ENCODE measurements around the gene PRR36. TPM values are rescaled to one million over a fixed set of nuclear protein-coding genes. Genes with fewer than 3 reads are reported as not detected.
A peak's percentile ranks its signal among the peaks of the same experiment; 100 is the strongest.

PRR36 gene
- polyA plus RNA-seq, 2 of the 4 experiments (the other 2 are of a cell fraction) = 0.04 to 0.35 TPM

GRCh38 chr19:7887408-7888144 is 13.4 kb upstream of the PRR36 start:
- 87% methylated on average over 11 of the region's 16 CpGs for WGBS (ENCODE audit: missing lambda C conversion rate)
- no peak; a peak in 1 of 6 replicates for ATAC-seq
- no peak for TF ChIP-seq NPAS2 (CRISPR knock-in tag; IDR thresholded peaks at IDR 0.05; ENCODE audit: borderline replicate concordance)

DNA sequence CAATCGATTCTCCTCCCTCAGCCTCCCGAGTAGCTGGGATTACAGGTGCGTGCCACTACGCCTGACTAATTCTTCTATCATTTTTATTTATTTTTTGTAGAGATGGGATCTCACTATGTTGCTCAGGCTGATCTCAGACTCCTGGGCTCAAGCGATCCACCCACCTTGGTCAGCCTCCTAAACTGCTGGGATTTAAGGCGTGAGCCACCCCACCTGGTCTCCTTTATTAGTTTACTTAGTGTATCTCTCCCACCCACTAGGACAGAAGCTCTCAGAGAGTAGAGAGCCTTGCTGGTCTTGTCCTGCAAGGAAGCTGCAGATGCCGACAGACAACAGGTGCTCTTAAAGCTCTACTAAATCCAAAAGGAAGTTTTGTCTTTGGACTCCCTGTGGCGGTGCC is 11.6 kb upstream of the PRR36 start:
- FAIRE-seq (no peak), ATAC-seq (no peak), DNase-seq (ENCODE audit: low read depth in 1 of 2, low spot score in 1 of 2) (no peak)
- CTCF ChIA-PET = interaction anchor here (1.0 to 3.1 kb wide), 3 partner anchors 14 to 23 kb away, joined by 3 to 12 read pairs (median 4); no protein-coding TSS in a partner anchor
- no peak overlapping the region for H3K27ac ChIP-seq
- POLR2A ChIA-PET = interaction anchor here (1.5 kb wide), 1 partner anchor 18 kb away, joined by 4 read pairs; the partner anchor contains the start of gene MAP2K7
- no peak overlapping the region for H3K4me2 ChIP-seq
- H3K4me1 ChIP-seq = no peaks in the 10 kb centered on the region
- TF ChIP-seq CBX8 (IDR thresholded peaks at IDR 0.05) (no peak), MAFK (IDR thresholded peaks at IDR 0.05; ENCODE audit: partially characterized antibody) (no peak), ESRRA (IDR thresholded peaks at IDR 0.05; ENCODE audit: borderline replicate concordance, low read length) (no peak), RAD21 (conservative IDR thresholded peaks at IDR 0.05 in 1 of 2, IDR thresholded peaks at IDR 0.05 in 1 of 2) (no peak), HDAC2 (IDR thresholded peaks at IDR 0.05) (no peak)
- TF ChIP-seq, protein P1, sequence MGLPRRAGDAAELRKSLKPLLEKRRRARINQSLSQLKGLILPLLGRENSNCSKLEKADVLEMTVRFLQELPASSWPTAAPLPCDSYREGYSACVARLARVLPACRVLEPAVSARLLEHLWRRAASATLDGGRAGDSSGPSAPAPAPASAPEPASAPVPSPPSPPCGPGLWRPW (IDR thresholded peaks at IDR 0.05) = no peak
- no peaks in the 10 kb centered on the region for H3K9me3 ChIP-seq
- WGBS (ENCODE audit: missing lambda C conversion rate) = 77% methylated on average over 8 of the region's 8 CpGs
- no peak overlapping the region for H3K4me3 ChIP-seq

More at GRCh38 chr19:7887408-7888144, 13.4 kb upstream of the PRR36 start:
- no peaks in the 10 kb centered on the region for H3K4me1 ChIP-seq
- H3K4me3 ChIP-seq = peak overlapping the region; percentile 71
- DNase-seq (ENCODE audit: low read depth in 1 of 2, low spot score in 1 of 2) (no peak), FAIRE-seq (no peak)
- no peaks in the 10 kb centered on the region for H3K9me3 ChIP-seq
- H3K27ac ChIP-seq = peak overlapping the region in 1 of 2 experiments; percentile 93; a peak in 4 of 6 replicates
- peak overlapping the region; percentile 94 for H3K4me2 ChIP-seq
- ChIA-PET POLR2A (interaction anchor here (0.9 to 1.9 kb wide), 3 partner anchors 13 to 18 kb away, joined by 3 to 9 read pairs (median 7); partner anchors contain the start of gene MAP2K7), CTCF (interaction anchor here (1.6 to 3.1 kb wide), 4 partner anchors 12 to 19 kb away, joined by 3 to 12 read pairs (median 7); partner anchors contain the start of gene MAP2K7)

DNA sequence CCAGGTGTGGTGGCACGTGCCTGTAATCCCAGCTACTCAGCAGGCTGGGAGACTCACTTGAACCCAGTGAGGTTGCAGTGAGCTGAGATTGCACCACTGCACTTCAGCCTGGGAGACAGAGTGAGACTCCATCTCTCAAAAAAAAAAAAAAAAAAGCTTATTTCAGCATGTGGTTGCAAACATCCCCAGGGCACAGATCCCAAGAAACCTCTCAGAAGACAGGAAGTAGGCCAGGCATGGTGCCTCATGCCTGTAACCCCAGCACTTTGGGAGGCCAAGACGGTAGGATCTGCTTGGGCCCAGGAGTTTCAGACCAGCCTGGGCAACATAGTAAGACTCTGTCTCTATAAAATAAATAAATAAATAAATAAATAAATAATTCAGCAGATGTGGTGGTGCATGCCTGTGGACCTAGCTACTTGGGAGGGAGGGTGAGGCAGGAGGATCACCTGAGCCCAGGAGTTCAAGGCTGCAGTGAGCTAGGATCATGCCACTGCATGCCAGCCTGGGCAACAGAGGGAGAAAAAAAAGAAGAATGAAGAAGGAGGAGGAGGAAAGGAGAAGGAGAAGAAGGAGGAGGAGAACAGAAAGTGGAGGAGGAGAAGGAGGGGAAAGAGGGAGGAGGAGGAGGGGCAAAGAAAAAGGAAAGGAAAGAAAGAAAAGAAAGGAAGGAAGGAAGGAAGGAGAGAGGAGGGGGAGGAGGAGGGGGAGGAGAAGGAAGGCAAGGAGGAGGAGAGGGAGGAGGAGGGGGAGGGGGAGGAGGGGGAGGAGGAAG is 9.8 kb upstream of the PRR36 start:
- TF ChIP-seq MAZ (IDR thresholded peaks at IDR 0.05; ENCODE audit: borderline replicate concordance, low read depth, low read length) (no peak), CEBPB (IDR thresholded peaks at IDR 0.05) (no peak), NPAS2 (CRISPR knock-in tag; IDR thresholded peaks at IDR 0.05; ENCODE audit: borderline replicate concordance) (no peak), ZC3H11A (IDR thresholded peaks at IDR 0.05) (peak; percentile 19; the same call in 1 of the 2 replicates)
- TF ChIP-seq, protein P1 (IDR thresholded peaks at IDR 0.05) = no peak
- no peak for FAIRE-seq
- 71% methylated on average over 2 of the region's 2 CpGs for WGBS (ENCODE audit: missing lambda C conversion rate)
- no peaks in the 10 kb centered on the region for H3K9me3 ChIP-seq
- CTCF ChIA-PET = interaction anchor here (0.9 to 1.1 kb wide), 2 partner anchors 13 to 18 kb away, joined by 3 to 5 read pairs; no protein-coding TSS in a partner anchor
- H3K4me2 ChIP-seq = no peak overlapping the region
- ATAC-seq = no peak
- no peaks in the 10 kb centered on the region for H3K4me1 ChIP-seq
- POLR2A ChIA-PET = no interaction called here
- H3K4me3 ChIP-seq = no peak overlapping the region
- H3K27ac ChIP-seq = no peak overlapping the region
- DNase-seq (ENCODE audit: low read depth in 1 of 2, low spot score in 1 of 2) = no peak

DNA sequence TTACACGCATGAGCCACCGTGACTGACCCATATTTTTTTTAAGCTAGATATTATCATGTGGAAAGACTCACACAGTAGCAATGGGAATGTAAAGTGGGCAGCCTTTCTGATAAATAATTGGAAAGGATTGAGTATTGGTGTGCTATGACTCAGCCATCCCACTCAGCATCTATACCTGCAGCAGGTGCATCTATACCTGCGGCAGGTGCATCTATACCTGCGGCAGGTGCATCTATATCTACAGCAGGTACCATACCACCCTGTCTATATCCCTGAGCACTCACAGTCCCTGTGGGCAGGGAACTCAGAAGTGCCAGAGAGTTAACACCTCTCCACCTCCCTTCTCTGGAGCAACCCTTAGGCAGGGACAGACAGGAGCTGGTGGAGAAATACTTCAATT is 8.9 kb upstream of the PRR36 start:
- WGBS (ENCODE audit: missing lambda C conversion rate) = 100% methylated on average over 4 of the region's 4 CpGs
- Histone ChIP-seq H3K4me3 (no peak overlapping the region), H3K27ac (no peak overlapping the region), H3K4me1 (no peaks in the 10 kb centered on the region), H3K4me2 (no peak overlapping the region), H3K9me3 (no peaks in the 10 kb centered on the region)
- DNase-seq (ENCODE audit: low read depth in 1 of 2, low spot score in 1 of 2) = no peak
- CTCF ChIA-PET = interaction anchor here (0.9 to 2.1 kb wide), 3 partner anchors 12 to 19 kb away, joined by 3 to 10 read pairs (median 5); no protein-coding TSS in a partner anchor
- ATAC-seq = no peak
- POLR2A ChIA-PET = no interaction called here
- TF ChIP-seq HOXB5 (CRISPR knock-in tag; IDR thresholded peaks at IDR 0.05) (no peak), TP53 (CRISPR knock-in tag; IDR thresholded peaks at IDR 0.05) (no peak), SMC3 (IDR thresholded peaks at IDR 0.05) (no peak), NPAS2 (CRISPR knock-in tag; IDR thresholded peaks at IDR 0.05; ENCODE audit: borderline replicate concordance) (no peak), FOSB (CRISPR knock-in tag; IDR thresholded peaks at IDR 0.05) (no peak), HOXA7 (CRISPR knock-in tag; IDR thresholded peaks at IDR 0.05) (no peak)
- TF ChIP-seq, protein P2, sequence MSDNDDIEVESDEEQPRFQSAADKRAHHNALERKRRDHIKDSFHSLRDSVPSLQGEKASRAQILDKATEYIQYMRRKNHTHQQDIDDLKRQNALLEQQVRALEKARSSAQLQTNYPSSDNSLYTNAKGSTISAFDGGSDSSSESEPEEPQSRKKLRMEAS (IDR thresholded peaks at IDR 0.05) = no peak
- no peak for FAIRE-seq
